HG03045 (cell line): ENCODE data around the gene THBS2.
"Not testable (repeated sequence)": the region's sequence is repeated elsewhere in the genome, so short reads cannot be mapped to it uniquely, and the experiment has no call there.

Experiments used
- ATAC-seq: cut with Tn5 transposase; IDR thresholded peaks from one replicate; pipeline ENCODE4 v1.9.1; 2021; ENCODE audit warnings: mild to moderate bottlenecking, moderate library complexity; ENCODE audit not compliant: unreplicated experiment

The THBS2 gene

DNA sequence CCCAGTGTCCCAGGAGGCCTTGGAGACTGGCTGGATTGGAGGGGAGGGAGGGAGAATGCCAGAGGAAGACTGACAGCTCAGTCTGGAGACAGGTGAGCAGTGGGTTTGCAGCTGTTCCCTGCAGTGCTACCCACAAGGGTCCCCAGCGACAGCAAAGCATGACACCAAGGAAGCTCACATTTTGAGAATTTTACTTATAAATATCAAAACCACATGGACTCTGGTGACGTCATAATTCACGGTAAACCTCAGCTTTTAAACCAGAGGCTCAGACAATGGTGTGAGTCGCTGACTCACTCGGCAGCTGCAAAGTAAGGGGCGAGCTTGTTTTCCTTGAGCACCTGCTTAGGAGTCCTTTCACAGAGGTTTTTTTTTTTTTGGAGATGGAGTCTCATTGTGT is 65.2 kb downstream of the THBS2 start:
- no peak for ATAC-seq

DNA sequence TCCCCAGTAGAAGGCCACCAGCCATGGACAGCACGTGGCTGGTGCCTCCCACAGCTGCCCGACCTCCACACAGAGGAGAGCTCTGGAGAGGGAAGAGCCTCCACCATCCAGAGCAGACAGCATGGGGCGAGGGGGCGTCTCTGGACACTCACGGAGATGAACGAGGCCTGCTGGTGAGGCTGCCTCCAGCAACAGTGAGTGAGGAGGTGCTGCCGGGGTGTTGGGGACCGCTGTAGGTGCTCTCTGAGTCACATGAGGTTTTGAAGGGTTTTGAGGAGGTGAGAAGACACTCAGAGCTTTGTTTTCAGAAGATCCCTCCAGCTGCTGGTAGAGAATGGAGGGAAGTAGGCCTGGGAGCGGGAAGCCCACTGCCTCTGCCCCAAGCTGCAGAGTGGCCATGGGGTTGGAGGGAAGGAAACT is 65.6 kb downstream of the THBS2 start:
- no peak for ATAC-seq

DNA sequence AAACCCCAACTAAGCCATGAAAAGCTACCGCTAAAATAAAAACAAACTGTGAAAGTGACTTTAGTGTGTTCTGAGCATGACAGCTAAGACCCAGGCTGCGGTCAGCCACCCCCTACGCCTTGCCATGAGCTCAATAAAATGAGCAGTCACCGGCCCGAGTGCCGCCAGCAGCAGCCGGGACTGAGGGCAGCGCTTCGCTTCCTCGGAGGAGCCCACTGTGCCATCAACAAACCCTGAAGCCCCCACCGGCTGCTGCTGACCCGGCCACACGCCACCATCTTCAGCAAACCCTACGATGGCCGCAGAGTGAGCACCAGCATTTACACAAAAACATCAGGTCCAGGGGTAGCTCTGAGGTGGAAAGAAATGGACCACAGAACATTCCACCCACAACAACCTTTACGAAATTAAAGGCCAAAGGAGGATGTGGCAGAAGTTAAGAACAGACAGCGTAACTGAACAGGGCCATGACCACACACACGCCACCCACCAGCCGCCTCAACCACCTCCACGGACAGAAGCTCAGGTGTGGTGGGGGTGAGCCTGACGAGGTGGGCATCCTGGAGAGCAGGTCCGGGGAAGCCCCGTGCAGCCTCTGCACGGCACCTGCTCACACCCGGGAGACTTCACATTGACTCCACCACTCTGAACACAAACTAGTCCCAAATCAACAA is 67.0 kb downstream of the THBS2 start:
- ATAC-seq = no peak

DNA sequence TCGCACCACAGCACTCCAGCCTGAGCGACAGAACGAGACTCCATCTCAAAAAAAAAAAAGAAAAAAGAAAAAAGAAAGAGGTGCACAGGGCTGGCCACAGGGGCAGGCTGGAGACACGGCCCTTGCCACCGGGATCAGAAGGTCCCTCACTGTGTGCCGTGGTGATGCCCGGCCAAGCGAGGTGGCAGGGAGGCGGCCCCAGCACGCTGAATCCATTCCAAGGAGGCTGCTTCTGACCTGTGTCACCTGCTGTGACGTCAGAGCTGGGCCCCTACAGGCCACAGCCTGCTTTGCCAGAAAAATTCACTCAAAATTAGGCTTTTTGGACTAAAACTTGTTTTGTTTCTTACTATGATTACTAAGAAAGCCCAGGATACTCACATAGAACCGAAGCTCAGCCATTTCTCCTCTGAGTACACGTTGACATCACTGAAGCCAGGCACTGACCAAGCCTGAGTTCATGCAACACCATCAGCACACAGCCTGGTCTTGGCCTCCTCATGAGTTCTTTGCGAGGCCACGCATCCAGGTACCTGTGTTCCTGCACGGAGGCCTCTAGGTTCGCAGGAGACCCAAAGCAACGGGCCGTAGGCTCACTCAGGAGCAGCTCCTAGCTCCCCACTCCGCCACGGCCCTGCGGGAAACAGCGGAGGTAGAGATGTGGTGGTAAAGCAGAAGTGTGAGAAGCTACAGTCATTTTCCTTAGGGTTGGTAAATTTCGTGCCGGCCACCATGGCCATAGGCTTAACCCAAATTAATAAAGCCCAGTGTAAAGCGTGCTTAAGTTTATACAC is 67.8 kb downstream of the THBS2 start:
- no peak for ATAC-seq

DNA sequence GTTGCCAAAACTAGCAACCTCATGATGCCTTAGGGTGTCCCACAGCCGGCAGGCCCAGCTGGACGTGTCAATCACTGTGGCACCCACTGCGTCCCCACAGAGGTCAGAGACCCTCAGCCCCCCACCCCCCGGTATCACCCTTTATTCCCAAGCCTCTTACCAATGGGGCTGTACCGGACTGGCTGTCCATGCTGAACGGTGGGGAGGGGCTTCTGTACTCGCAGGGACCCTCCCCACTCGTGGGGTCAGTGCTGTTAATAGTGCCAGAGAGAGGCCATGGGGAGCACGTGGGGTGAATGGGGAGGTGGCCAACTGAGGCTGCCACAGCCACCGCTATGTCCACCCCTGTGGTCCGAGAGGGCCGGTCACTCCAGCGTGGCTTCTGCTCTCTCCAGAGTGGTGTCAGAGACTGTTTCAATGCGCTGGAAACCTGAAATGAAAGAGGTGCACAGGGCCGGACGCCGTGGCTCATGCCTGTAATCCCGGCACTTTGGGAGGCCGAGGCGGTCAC is 68.6 kb downstream of the THBS2 start:
- no peak for ATAC-seq

DNA sequence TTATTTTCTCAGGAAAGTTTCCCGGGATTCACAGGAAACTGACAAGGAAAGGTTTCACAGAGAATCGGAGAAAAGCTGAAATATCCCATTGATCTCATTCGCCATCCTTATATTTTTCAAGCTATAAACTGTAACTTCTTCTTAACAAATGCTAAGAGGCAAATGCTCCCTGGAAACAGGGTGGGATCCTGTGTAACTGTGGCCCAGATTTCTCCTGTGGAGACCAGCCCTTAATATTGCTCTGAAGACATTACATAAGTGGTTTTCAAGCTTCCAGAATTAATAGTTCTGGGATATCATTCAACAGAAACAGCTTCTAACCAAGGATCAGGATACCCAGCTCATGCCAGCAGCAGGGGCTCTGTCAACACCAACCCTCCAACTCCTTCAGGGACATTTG is 69.2 kb downstream of the THBS2 start:
- ATAC-seq = no peak

DNA sequence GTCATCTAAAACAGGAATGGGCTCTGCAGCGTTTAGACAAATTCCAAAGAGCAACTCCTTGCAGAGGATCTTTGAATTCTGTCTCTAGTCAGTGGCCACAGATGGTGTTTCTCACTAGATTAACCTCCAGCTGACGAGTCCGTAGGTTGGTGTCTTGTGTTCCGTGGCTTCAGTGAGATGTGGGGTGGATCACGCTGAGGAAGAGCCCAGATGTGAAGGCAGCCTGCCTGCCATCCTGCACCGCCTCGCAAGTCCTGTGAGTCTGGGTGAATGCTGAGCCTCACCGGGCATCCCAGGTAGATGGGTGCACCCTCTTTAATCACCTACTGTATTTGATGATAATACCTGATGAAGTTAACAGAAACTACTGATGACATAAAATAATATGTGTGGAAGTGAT is 70.4 kb downstream of the THBS2 start:
- no peak for ATAC-seq

DNA sequence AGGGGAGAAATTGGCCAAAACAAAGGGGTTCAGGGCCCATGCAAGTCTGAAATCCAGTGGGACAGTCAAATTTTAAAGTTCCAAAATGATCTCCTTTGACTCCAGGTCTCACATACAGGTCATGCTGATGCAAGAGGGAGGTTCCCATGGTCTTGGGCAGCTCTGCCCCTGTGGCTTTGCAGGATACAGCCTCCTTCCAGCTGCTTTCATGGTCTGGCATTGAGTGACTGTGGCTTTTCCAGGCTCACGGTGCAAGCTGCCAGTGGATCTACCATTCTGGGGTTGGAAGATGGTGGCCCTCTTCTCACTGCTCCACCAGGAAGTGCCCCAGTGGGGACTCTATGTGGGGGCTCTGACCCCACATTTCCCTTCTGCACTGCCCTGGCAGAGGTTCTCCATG is 73.8 kb downstream of the THBS2 start:
- not testable (repeated sequence) for ATAC-seq

- ATAC-seq = no peak
Observed at GRCh38 chr6:169177516-169178166, 76.0 kb downstream of the THBS2 start.

DNA sequence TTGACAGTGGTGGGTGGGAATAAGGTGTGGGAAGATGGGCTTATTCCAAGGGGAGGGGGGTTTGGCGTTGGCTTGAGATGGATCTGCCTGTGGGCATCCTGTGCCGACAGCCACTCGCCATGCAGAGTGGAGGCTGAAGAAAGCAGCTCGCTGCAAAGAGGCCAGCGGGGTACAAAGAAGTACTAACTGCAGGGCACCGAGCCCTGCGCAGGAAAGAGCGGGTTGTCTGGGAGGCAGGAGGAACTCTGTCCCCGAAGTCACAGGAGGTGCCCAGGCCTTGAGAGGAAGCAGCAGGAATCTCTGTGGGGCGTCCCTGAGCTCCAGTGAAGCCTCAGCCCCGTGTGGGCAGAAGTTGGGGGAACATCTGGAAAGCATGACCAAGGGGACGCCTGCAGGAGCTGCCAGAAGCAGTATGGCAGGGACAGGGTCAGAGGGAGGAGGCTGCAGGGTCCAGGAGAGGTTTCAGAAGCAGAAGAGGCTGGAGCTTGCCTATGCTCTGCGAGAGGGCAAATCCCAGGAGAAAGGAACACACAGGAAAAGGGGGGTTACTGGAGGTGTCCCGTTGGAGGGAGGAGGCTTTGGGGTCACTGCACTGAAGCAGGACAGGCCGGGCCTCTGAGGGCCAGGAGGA is 77.2 kb downstream of the THBS2 start:
- ATAC-seq = no peak

DNA sequence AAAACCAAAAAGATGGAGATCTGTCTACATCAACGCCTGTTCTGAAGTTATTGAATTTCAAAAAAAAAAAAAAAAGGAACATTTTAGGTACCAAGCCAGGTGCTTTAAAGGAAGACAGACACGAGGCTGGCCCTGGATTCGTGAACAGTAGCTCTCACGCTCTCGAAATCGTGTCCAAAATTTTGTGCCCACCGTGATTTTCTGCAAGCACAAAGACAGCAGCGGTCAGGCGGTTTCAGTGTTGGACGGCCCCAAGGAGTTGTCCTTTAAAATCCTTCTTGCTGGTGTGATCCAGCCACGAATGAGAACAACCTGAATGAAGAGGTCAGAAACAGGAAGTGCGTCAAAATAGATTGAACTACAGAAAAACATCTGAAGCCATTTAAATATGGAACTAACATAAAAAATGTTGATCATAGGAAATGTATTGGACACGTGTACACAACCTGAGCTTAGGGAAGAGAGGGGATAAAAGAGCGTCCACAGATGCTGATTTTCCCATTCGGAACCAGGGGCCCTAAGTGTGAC is 78.2 kb downstream of the THBS2 start:
- ATAC-seq = no peak

- ATAC-seq = no peak
Observed at GRCh38 chr6:169174516-169175359, 78.9 kb downstream of the THBS2 start.

GRCh38 chr6:169173532-169174268 is 79.9 kb downstream of the THBS2 start:
- no peak for ATAC-seq

GRCh38 chr6:169172946-169173345 is 80.7 kb downstream of the THBS2 start:
- ATAC-seq = no peak

- no peak for ATAC-seq
Observed at GRCh38 chr6:169172456-169172855, 81.2 kb downstream of the THBS2 start.

- no peak for ATAC-seq
Observed at GRCh38 chr6:169171951-169172350, 81.7 kb downstream of the THBS2 start.

- ATAC-seq = no peak
Observed at GRCh38 chr6:169171016-169171415, 82.6 kb downstream of the THBS2 start.

DNA sequence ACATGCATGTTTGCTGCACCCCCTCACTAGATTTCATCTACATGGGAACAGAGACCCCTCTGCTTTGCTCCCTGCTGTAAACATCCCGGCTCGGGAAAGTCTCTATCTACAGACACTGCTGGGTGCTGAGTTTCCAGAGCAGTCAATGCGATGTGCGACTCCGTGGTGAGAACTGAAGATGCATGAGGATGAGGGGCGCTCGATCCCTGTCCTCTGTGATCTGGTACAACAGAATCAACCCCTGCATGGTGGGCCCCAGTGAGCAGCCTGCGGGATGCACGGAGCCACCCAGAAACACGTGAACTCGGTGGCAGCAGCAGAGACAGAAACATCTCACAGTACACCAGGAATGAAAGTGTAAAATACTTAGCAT is 83.1 kb downstream of the THBS2 start:
- no peak for ATAC-seq

- ATAC-seq = no peak
Observed at GRCh38 chr6:169169941-169170582, 83.6 kb downstream of the THBS2 start.
